Nephron (organoid): ENCODE measurements around the gene TSPAN17.
A peak's percentile ranks its signal among the peaks of the same experiment; 100 is the strongest.

Experiments used
- H3K27ac Mint-ChIP-seq, 3 experiments: 2 replicates each; pipeline ENCODE4 v1.8.0; 2020; ENCODE audit warnings: mixed read lengths in 3 of 3, mild to moderate bottlenecking in 2 of 3, moderate library complexity in 1 of 3
- H3K27me3 Mint-ChIP-seq: 2 replicates; pipeline ENCODE4 v1.8.0; 2021; ENCODE audit warnings: low read depth, mild to moderate bottlenecking, moderate library complexity, mixed read lengths
- H3K36me3 Mint-ChIP-seq: 2 replicates; pipeline ENCODE4 v1.8.0; 2020; ENCODE audit warnings: low read depth, mixed read lengths
- H3K4me1 Mint-ChIP-seq: 2 replicates; pipeline ENCODE4 v1.8.0; 2020; ENCODE audit warnings: mixed read lengths
- H3K4me3 Mint-ChIP-seq, 3 experiments: 2 replicates each; pipeline ENCODE4 v1.8.0; 2020; ENCODE audit warnings: mild to moderate bottlenecking in 3 of 3, mixed read lengths in 3 of 3, moderate library complexity in 2 of 3
- H3K9me3 Mint-ChIP-seq: 2 replicates; pipeline ENCODE4 v1.8.0; 2020; ENCODE audit warnings: mixed read lengths
- CTCF ChIP-seq, 3 experiments: fragments of 200-600 bp; sonication (generic); IDR thresholded peaks; one replicate each; pipeline ENCODE4 v1.5.0; 2021; ENCODE audit warnings: antibody characterized with exemption in 3 of 3; ENCODE audit not compliant: unreplicated experiment in 3 of 3

TSPAN17 gene

GRCh38 chr5:176640616-176641015 lies 6.7 kb upstream of the TSPAN17 start:
- H3K9me3 Mint-ChIP-seq, result no peaks in the 10 kb centered on the region
- peaks cover 40% of the 10 kb centered on the region for H3K27me3 Mint-ChIP-seq
- no peak overlapping the region for H3K27ac Mint-ChIP-seq
- H3K4me1 Mint-ChIP-seq, result no peaks in the 10 kb centered on the region
- H3K36me3 Mint-ChIP-seq, result no peaks in the 10 kb centered on the region
- no peak for TF ChIP-seq CTCF (IDR thresholded peaks at IDR 0.05; ENCODE audit: unreplicated experiment in 3 of 3)
- no peak overlapping the region for H3K4me3 Mint-ChIP-seq

DNA sequence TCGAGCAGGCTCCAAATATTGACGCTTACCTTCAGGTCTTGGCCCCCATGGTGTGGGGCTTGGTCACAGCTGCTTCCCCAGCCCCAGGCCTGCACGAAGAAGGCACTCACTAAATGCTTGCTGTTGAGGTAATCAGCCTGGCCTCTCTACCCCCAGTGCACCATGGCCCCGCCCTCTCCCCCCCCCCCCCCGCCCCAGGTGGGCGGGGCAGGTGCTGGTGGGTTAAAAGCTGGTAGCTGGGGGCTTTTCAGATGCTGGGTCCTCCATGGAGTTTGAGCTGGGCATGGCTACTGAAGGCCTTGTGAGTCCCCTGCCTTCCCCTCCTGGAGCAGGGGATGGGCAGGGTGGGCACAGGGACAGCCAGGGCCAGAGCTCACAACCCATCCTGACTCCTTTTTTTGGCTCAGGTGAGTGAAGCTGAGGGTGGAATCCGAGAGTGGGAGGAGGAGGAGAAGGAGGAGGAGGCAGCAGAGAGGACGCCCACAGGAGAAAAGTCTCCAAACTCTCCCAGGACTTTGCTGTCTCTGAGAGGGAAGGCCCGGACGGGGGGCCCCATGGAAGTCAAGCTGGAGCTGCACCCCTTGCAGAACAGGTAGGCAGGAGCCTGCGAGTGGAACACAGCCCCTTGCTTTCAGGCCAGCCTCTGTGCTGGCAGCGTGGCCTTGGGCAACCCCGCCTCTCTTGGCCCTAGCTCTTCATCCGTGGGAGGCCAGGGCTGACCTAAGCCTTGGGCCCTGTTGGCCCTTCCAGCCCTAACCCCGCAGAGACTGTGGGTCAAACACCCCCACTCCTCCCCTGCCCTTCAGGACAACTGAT lies 4.4 kb upstream of the TSPAN17 start:
- no peaks in the 10 kb centered on the region for H3K9me3 Mint-ChIP-seq
- TF ChIP-seq CTCF (IDR thresholded peaks at IDR 0.05; ENCODE audit: unreplicated experiment in 3 of 3), result no peak
- no peaks in the 10 kb centered on the region for H3K4me1 Mint-ChIP-seq
- no peaks in the 10 kb centered on the region for H3K36me3 Mint-ChIP-seq
- no peak overlapping the region for H3K27ac Mint-ChIP-seq
- H3K4me3 Mint-ChIP-seq, result no peak overlapping the region
- H3K27me3 Mint-ChIP-seq, result peaks cover 17% of the 10 kb centered on the region

- Mint-ChIP-seq H3K36me3 (no peaks in the 10 kb centered on the region), H3K4me3 (no peak overlapping the region), H3K27me3 (peaks cover 11% of the 10 kb centered on the region)
Measured at GRCh38 chr5:176643491-176644219, 3.6 kb upstream of the TSPAN17 start.

GRCh38 chr5:176644294-176644693 lies 3.0 kb upstream of the TSPAN17 start:
- H3K27me3 Mint-ChIP-seq, result peaks cover 6% of the 10 kb centered on the region
- no peak for TF ChIP-seq CTCF (IDR thresholded peaks at IDR 0.05; ENCODE audit: unreplicated experiment in 3 of 3)
- no peaks in the 10 kb centered on the region for H3K9me3 Mint-ChIP-seq
- H3K4me3 Mint-ChIP-seq, result no peak overlapping the region
- peaks cover 8% of the 10 kb centered on the region for H3K4me1 Mint-ChIP-seq
- H3K36me3 Mint-ChIP-seq, result no peaks in the 10 kb centered on the region
- no peak overlapping the region for H3K27ac Mint-ChIP-seq

More at GRCh38 chr5:176643491-176644219, 3.6 kb upstream of the TSPAN17 start:
- H3K27ac Mint-ChIP-seq, result no peak overlapping the region
- H3K4me1 Mint-ChIP-seq, result peaks cover 3% of the 10 kb centered on the region
- no peaks in the 10 kb centered on the region for H3K9me3 Mint-ChIP-seq
- no peak for TF ChIP-seq CTCF (IDR thresholded peaks at IDR 0.05; ENCODE audit: unreplicated experiment in 3 of 3)

- no peak overlapping the region for H3K27ac Mint-ChIP-seq
- TF ChIP-seq CTCF (IDR thresholded peaks at IDR 0.05; ENCODE audit: unreplicated experiment in 3 of 3), result no peak
- no peaks in the 10 kb centered on the region for H3K9me3 Mint-ChIP-seq
- H3K4me1 Mint-ChIP-seq, result peaks cover 8% of the 10 kb centered on the region
- H3K4me3 Mint-ChIP-seq, result peak overlapping the region in 2 of 3 experiments; percentile 5 to 23
- H3K36me3 Mint-ChIP-seq, result no peaks in the 10 kb centered on the region
- peaks cover 6% of the 10 kb centered on the region for H3K27me3 Mint-ChIP-seq
Measured at GRCh38 chr5:176644878-176645670, 2.2 kb upstream of the TSPAN17 start.
